Measurements from ENCODE around the gene AJAP1.

The AJAP1 gene

DNA sequence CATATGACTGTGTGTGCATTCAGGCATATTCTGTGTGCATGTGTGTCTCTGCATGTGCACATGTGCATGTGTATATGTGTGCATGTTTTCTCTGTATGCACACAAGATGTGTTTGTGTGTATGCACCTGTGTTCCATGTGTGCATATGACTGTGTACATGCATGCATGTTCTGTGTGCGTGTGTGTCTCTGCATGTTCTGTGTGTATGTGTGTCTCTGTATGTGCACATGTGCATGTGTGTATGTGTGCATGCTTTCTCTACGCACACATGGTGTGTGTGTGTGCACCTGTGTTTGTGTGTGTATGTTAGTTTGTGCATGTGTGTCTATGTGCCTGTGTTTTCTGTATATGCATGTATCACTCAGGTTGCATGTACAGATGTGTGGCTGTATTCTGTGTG lies 42.3 kb downstream of the AJAP1 start:
- no peak for FAIRE-seq
- no peak for DNase-seq (ENCODE audit: insufficient read length)
- TF ChIP-seq POLR2A (IDR thresholded peaks at IDR 0.05; ENCODE audit: low read depth, low read length): no peak
- no peak for TF ChIP-seq POLR2AphosphoS5 (IDR thresholded peaks at IDR 0.05; ENCODE audit: low read depth, low read length)
- TF ChIP-seq TAF1 (IDR thresholded peaks at IDR 0.05; ENCODE audit: borderline replicate concordance, low read depth, low read length): no peak

DNA sequence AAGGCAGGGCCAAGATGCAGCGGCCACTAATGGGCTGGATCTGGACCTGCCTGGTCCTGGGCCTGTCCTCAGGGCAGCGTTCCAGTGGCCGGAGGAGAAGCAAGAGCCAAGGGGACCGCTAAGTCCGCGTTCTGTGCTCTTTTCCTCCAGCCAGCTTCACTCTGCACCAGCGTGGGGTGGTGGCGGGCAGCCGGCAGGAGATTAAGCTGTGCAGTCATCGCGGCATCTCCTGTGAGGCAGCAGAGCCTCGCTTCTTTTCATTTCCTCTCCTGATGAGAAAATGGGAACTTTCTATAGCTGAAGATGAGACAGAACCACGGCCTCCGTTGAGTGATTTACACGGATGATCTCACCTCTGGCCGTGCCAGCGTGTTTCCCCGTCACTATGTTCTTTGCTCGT lies 43.4 kb downstream of the AJAP1 start:
- DNase-seq (ENCODE audit: insufficient read length) (no peak), FAIRE-seq (no peak)
- TF ChIP-seq POLR2A (IDR thresholded peaks at IDR 0.05; ENCODE audit: low read depth, low read length) (no peak), TAF1 (IDR thresholded peaks at IDR 0.05; ENCODE audit: borderline replicate concordance, low read depth, low read length) (no peak), POLR2AphosphoS5 (IDR thresholded peaks at IDR 0.05; ENCODE audit: low read depth, low read length) (no peak)

DNA sequence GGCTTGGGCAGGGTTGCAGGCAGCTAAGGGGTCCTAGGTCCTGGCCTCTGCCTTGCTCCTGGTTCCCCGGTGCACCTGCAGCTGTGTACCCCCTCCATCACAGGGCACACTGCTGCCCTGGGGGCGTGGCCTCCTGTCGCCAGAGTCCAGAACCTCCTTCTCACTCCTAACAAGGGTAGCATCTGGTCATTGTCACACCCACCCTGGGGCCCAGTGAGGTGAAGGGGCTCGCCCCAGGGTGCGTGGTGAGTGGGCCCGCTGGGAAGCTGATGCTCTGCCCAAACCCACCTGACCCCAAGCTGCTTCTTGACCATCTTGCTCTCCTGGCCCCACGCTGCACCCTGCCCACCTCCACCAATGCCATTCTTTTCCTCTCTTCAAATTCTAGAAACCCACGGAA lies 44.5 kb downstream of the AJAP1 start:
- no peak for FAIRE-seq
- TF ChIP-seq TAF1 (IDR thresholded peaks at IDR 0.05; ENCODE audit: borderline replicate concordance, low read depth, low read length) (no peak), POLR2AphosphoS5 (IDR thresholded peaks at IDR 0.05; ENCODE audit: low read depth, low read length) (no peak), POLR2A (IDR thresholded peaks at IDR 0.05; ENCODE audit: low read depth, low read length) (no peak)

DNA sequence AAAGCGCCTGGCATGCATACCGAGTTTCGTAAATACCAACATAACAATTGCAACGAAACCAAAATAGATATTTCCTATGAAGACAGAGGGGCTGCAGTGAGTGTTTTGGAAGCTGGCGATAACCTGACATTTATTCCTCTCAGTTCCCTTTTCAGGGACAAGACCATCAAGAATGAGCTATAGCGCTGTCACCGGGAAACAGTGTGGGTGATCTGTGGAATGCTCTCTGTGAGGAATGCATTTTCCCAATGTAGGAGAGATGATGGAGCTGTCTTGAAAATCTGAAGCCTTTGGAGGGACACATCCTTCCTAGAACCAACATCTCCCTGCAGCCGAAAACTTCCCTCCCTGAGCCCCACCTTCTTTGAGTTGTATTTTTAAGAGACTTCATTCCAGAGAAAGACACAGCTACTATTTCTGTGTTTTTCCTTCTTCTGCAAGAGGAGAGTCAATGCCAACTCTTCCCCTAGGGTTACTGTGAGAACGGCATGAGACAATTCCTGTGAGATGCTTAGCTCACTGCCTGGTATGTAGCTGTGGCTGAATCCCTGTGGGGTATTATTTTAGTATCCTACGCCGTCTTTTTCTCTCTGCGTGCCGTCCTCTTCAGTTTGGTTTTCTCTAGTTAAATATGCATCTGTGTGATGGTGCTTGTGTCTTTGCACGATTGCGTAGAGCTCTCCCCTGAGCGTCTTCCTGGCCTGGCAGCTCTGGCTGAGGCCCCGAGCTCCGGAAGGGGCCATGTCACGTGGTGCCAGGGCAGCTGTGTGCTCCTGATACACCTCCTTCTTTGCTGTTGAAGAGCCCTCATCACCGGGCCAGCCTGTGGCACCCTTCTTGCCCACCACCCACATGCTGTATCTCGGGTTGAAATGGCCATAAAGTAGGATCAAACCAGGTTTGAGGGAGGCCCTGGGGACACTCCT lies 45.2 kb downstream of the AJAP1 start:
- DNase-seq (ENCODE audit: insufficient read length): no peak
- FAIRE-seq: no peak
- no peak for TF ChIP-seq POLR2AphosphoS5 (IDR thresholded peaks at IDR 0.05; ENCODE audit: low read depth, low read length)
- TF ChIP-seq TAF1 (IDR thresholded peaks at IDR 0.05; ENCODE audit: borderline replicate concordance, low read depth, low read length): no peak
- no peak for TF ChIP-seq POLR2A (IDR thresholded peaks at IDR 0.05; ENCODE audit: low read depth, low read length)

More for the DNA sequence above, 44.5 kb downstream of the AJAP1 start:
- no peak for DNase-seq (ENCODE audit: insufficient read length)

DNA sequence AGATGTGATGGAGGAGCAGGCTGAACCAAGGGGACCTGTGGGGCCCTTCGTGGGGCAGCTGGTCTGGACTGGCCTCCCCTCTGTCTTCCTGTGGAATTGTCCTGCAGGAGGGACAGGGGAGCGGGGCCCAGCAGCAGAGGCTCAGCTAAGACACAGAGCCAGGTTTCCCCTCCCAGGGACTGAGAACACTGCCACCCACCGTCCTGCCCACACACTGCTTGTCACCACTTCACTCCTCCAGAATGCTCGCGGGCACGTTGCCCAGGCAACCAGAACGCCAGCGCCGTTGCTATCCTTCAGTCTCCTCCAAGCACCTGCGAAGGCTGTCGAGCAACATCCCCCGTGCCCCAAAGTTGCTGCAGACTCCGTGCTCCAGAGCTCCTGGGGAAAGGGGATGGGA lies 46.4 kb downstream of the AJAP1 start:
- TF ChIP-seq POLR2A (IDR thresholded peaks at IDR 0.05; ENCODE audit: low read depth, low read length) (no peak), POLR2AphosphoS5 (IDR thresholded peaks at IDR 0.05; ENCODE audit: low read depth, low read length) (no peak), TAF1 (IDR thresholded peaks at IDR 0.05; ENCODE audit: borderline replicate concordance, low read depth, low read length) (no peak)
- FAIRE-seq (no peak), DNase-seq (ENCODE audit: insufficient read length) (no peak)

DNA sequence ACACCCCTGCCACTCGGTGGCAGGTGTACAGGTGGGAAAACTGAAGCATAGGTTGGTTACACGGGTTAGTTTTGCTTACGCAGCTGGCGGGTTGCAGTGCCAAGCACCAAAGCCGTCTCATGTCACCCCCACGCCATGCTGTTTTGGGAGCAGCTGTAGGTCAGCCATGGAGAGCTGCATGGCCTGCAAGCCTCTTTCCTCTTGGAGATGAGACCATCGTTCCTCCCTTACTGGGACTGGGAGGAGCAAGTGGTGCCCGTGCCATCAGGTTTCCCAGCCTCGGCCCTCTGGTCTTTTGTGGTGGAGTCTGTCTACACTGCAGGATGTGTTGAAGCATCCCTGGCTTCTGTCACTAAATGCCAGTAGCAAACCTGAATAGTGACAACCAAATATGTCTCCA lies 46.9 kb downstream of the AJAP1 start:
- FAIRE-seq (no peak), DNase-seq (ENCODE audit: insufficient read length) (no peak)
- TF ChIP-seq TAF1 (IDR thresholded peaks at IDR 0.05; ENCODE audit: borderline replicate concordance, low read depth, low read length): no peak
- TF ChIP-seq POLR2A (IDR thresholded peaks at IDR 0.05; ENCODE audit: low read depth, low read length): no peak
- no peak for TF ChIP-seq POLR2AphosphoS5 (IDR thresholded peaks at IDR 0.05; ENCODE audit: low read depth, low read length)

DNA sequence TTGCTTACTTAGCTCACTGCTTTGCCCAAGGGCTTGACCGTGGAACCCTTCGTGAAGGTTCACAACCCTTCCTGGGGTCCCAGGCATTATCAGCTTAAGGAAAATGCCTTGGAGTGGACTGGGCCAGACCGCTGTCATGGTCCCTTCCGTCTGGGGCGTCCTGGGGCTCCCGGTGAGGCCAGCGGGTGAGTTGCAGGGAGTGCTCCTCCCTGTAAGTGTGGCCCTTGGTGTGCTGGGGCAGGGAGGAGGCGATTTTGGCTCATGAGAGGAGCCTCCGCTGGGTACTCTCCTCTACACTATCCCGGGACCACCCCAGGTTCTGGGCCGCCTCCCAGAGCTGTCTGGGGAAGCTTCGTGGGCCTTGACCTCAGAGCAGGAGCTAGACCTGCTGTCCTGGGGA lies 48.1 kb downstream of the AJAP1 start:
- DNase-seq (ENCODE audit: insufficient read length): no peak
- FAIRE-seq: no peak
- TF ChIP-seq TAF1 (IDR thresholded peaks at IDR 0.05; ENCODE audit: borderline replicate concordance, low read depth, low read length): no peak
- no peak for TF ChIP-seq POLR2AphosphoS5 (IDR thresholded peaks at IDR 0.05; ENCODE audit: low read depth, low read length)
- no peak for TF ChIP-seq POLR2A (IDR thresholded peaks at IDR 0.05; ENCODE audit: low read depth, low read length)

DNA sequence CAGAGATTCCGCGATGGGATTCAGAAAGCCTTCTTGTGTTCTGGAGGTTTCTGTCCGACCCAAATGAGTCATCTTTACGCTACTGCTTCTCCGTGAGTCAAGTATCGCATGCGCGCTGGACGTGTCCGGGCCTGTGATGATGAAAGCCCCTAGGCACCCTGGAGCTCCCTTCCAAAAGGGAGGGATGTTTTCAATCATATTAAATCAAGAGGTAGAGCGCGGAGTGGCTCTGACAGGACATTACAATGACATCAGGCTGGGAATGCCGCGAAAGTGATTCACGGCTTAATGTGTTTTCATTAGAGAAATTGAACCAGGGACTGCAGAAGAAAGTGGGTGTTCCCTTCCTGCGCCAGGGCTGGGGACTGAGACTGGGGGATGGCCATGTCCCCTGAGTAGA lies 48.5 kb downstream of the AJAP1 start:
- DNase-seq (ENCODE audit: insufficient read length): no peak
- no peak for FAIRE-seq
- TF ChIP-seq POLR2A (IDR thresholded peaks at IDR 0.05; ENCODE audit: low read depth, low read length): no peak
- no peak for TF ChIP-seq POLR2AphosphoS5 (IDR thresholded peaks at IDR 0.05; ENCODE audit: low read depth, low read length)
- no peak for TF ChIP-seq TAF1 (IDR thresholded peaks at IDR 0.05; ENCODE audit: borderline replicate concordance, low read depth, low read length)

DNA sequence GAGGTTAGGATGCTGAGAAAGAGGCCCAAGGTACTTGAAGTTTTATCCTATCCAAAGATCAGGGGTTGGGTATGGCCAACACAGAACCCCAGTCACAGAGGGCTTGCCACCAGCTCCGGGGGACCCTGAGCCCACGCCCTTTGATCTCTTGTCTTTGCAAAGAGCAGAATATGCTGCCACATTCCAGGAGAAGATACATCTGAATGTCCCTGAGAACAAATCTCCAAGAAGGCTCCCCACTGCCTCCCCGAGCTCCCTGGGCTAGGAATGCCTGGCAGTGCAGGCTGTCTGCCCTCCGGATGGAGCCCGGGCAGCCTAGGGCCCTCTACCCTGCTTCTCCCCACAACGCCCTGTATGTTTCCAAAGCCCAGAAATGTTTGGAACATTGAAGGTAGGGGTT lies 49.2 kb downstream of the AJAP1 start:
- DNase-seq (ENCODE audit: insufficient read length) (no peak), FAIRE-seq (no peak)
- no peak for TF ChIP-seq TAF1 (IDR thresholded peaks at IDR 0.05; ENCODE audit: borderline replicate concordance, low read depth, low read length)
- no peak for TF ChIP-seq POLR2A (IDR thresholded peaks at IDR 0.05; ENCODE audit: low read depth, low read length)
- no peak for TF ChIP-seq POLR2AphosphoS5 (IDR thresholded peaks at IDR 0.05; ENCODE audit: low read depth, low read length)

DNA sequence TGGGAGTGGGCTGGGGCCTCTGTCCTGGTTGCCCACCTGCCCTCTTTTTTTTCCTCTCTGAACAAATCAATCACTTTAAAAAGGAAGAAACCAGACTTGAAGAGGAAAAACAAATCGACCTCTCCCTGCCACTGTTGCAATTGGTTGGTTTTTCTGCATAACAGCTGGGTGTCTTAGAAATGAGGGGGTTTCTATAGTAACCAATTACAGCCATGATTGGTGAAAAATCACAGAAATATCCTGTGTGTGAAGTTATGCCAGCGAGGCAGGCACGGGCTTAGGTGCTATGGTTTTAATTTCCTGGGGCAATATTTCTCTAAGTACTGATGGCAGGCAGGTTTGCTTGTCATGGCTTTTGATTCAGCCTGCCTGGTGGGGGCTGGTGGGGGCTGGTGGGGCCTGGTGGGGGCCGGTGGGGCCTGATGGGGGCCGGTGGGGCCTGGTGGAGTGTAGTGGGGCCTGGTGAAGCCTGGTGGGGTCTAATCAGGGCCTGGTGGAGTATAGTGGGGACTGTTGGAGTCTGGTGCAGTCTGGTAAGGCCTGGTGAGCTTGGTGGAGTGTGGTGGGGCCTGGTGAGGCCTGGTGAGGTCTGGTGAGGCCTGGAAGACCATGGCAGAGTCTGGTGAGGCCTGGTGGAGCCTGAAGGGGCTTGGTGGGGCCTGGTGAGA lies 54.6 kb downstream of the AJAP1 start:
- DNase-seq (ENCODE audit: insufficient read length) (no peak), FAIRE-seq (no peak)
- TF ChIP-seq TAF1 (IDR thresholded peaks at IDR 0.05; ENCODE audit: borderline replicate concordance, low read depth, low read length) (no peak), POLR2A (IDR thresholded peaks at IDR 0.05; ENCODE audit: low read depth, low read length) (no peak), POLR2AphosphoS5 (IDR thresholded peaks at IDR 0.05; ENCODE audit: low read depth, low read length) (no peak)

DNA sequence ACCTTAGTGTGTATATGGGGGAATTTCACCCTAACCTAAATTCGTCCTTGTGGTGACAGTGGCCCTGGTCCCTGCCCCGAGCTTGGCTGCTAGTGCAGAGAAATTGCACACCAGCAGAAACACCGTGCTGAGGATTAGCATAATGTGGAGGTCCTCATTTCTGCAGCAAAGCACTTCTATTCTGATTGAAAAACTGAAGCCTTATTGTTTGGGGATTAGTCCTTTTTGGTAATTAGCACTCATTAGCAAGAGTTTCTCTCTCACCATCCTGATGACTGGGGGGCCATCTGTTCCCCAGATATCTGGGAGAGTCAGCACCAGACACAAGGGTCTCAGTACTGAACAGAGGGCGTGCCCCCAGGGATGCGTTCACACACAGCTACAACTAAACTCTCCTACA lies 55.2 kb downstream of the AJAP1 start:
- FAIRE-seq (no peak), DNase-seq (ENCODE audit: insufficient read length) (no peak)
- TF ChIP-seq POLR2A (IDR thresholded peaks at IDR 0.05; ENCODE audit: low read depth, low read length) (no peak), POLR2AphosphoS5 (IDR thresholded peaks at IDR 0.05; ENCODE audit: low read depth, low read length) (no peak), TAF1 (IDR thresholded peaks at IDR 0.05; ENCODE audit: borderline replicate concordance, low read depth, low read length) (no peak)

Data from GM12892 (cell line).